Muscle layer of duodenum (tissue), 2 donors: ENCODE data around the gene SLC13A2.

Source experiments
- H3K27ac ChIP-seq: one replicate; pipeline ENCODE4 v1.7.0; 2013; ENCODE audit warnings: mild to moderate bottlenecking, low read length
- H3K27me3 ChIP-seq: one replicate; pipeline ENCODE4 v1.7.0; 2013; ENCODE audit warnings: low read depth, mild to moderate bottlenecking, control low read depth, low read length
- H3K36me3 ChIP-seq, 2 donors: one replicate each; pipeline ENCODE4 v1.7.0; 2013; ENCODE audit warnings: low read length in 2 of 2, control low read depth in 1 of 2, mild to moderate bottlenecking in 1 of 2; ENCODE audit not compliant: insufficient read depth in 2 of 2, control insufficient read depth in 1 of 2
- H3K4me1 ChIP-seq, 2 donors: one replicate each; pipeline ENCODE4 v1.7.0; 2013; ENCODE audit warnings: low read length in 2 of 2, mild to moderate bottlenecking in 2 of 2, control low read depth in 1 of 2, moderate library complexity in 1 of 2; ENCODE audit not compliant: insufficient read depth in 2 of 2, control insufficient read depth in 1 of 2
- H3K4me3 ChIP-seq, 2 donors: one replicate each; pipeline ENCODE4 v1.7.0; 2013; ENCODE audit warnings: low read length in 2 of 2, low read depth in 1 of 2, mild to moderate bottlenecking in 1 of 2
- H3K9me3 ChIP-seq, 2 donors: one replicate each; pipeline ENCODE4 v1.7.0; 2013; ENCODE audit warnings: low read length in 2 of 2, control low read depth in 1 of 2, mild to moderate bottlenecking in 1 of 2; ENCODE audit not compliant: control insufficient read depth in 1 of 2
- donor health status: healthy.

SLC13A2 gene

GRCh38 chr17:28507567-28508203 lies 34.2 kb downstream of the SLC13A2 start:
- H3K9me3 ChIP-seq = no peaks in the 10 kb centered on the region
- H3K36me3 ChIP-seq = no peaks in the 10 kb centered on the region
- H3K4me1 ChIP-seq = no peaks in the 10 kb centered on the region
- H3K4me3 ChIP-seq = no peak overlapping the region
- H3K27ac ChIP-seq = no peak overlapping the region
- peaks cover 22% of the 10 kb centered on the region for H3K27me3 ChIP-seq

- H3K36me3 ChIP-seq = no peaks in the 10 kb centered on the region
- no peaks in the 10 kb centered on the region for H3K4me1 ChIP-seq
- H3K9me3 ChIP-seq = no peaks in the 10 kb centered on the region
- H3K4me3 ChIP-seq = no peak overlapping the region
- H3K27ac ChIP-seq = no peak overlapping the region
- H3K27me3 ChIP-seq = peaks cover 22% of the 10 kb centered on the region
Measured at GRCh38 chr17:28508211-28508724, 34.8 kb downstream of the SLC13A2 start.

GRCh38 chr17:28509789-28510188 lies 36.3 kb downstream of the SLC13A2 start:
- Histone ChIP-seq H3K27me3 (peaks cover 22% of the 10 kb centered on the region), H3K4me1 (no peaks in the 10 kb centered on the region), H3K4me3 (no peak overlapping the region), H3K27ac (no peak overlapping the region), H3K9me3 (no peaks in the 10 kb centered on the region), H3K36me3 (no peaks in the 10 kb centered on the region)

- Histone ChIP-seq H3K27me3 (peaks cover 22% of the 10 kb centered on the region), H3K4me1 (no peaks in the 10 kb centered on the region), H3K9me3 (no peaks in the 10 kb centered on the region), H3K36me3 (no peaks in the 10 kb centered on the region), H3K27ac (no peak overlapping the region), H3K4me3 (no peak overlapping the region)
Measured at GRCh38 chr17:28511858-28512461, 38.5 kb downstream of the SLC13A2 start.

GRCh38 chr17:28513476-28513875 lies 40.0 kb downstream of the SLC13A2 start:
- no peaks in the 10 kb centered on the region for H3K9me3 ChIP-seq
- H3K27me3 ChIP-seq = peaks cover 19% of the 10 kb centered on the region
- H3K4me1 ChIP-seq = no peaks in the 10 kb centered on the region
- no peak overlapping the region for H3K27ac ChIP-seq
- H3K4me3 ChIP-seq = no peak overlapping the region
- H3K36me3 ChIP-seq = no peaks in the 10 kb centered on the region

- no peaks in the 10 kb centered on the region for H3K4me1 ChIP-seq
- peaks cover 11% of the 10 kb centered on the region for H3K27me3 ChIP-seq
- no peak overlapping the region for H3K27ac ChIP-seq
- no peak overlapping the region for H3K4me3 ChIP-seq
- H3K36me3 ChIP-seq = no peaks in the 10 kb centered on the region
- no peaks in the 10 kb centered on the region for H3K9me3 ChIP-seq
Measured at GRCh38 chr17:28514561-28515002, 41.1 kb downstream of the SLC13A2 start.

GRCh38 chr17:28515518-28515917 lies 42.1 kb downstream of the SLC13A2 start:
- Histone ChIP-seq H3K9me3 (no peaks in the 10 kb centered on the region), H3K4me1 (no peaks in the 10 kb centered on the region), H3K27me3 (peaks cover 9% of the 10 kb centered on the region)

GRCh38 chr17:28518132-28518531 lies 44.7 kb downstream of the SLC13A2 start:
- Histone ChIP-seq H3K4me3 (no peak overlapping the region), H3K27ac (no peak overlapping the region), H3K4me1 (no peaks in the 10 kb centered on the region), H3K36me3 (no peaks in the 10 kb centered on the region), H3K9me3 (no peaks in the 10 kb centered on the region), H3K27me3 (no peaks in the 10 kb centered on the region)

More at GRCh38 chr17:28515518-28515917, 42.1 kb downstream of the SLC13A2 start:
- H3K36me3 ChIP-seq = no peaks in the 10 kb centered on the region
- H3K4me3 ChIP-seq = no peak overlapping the region
- H3K27ac ChIP-seq = no peak overlapping the region

GRCh38 chr17:28518578-28518977 lies 45.1 kb downstream of the SLC13A2 start:
- Histone ChIP-seq H3K36me3 (no peaks in the 10 kb centered on the region), H3K4me3 (no peak overlapping the region), H3K27me3 (no peaks in the 10 kb centered on the region), H3K27ac (no peak overlapping the region), H3K4me1 (no peaks in the 10 kb centered on the region), H3K9me3 (no peaks in the 10 kb centered on the region)

GRCh38 chr17:28519236-28519635 lies 45.8 kb downstream of the SLC13A2 start:
- no peaks in the 10 kb centered on the region for H3K27me3 ChIP-seq
- H3K27ac ChIP-seq = no peak overlapping the region
- H3K9me3 ChIP-seq = no peaks in the 10 kb centered on the region
- no peaks in the 10 kb centered on the region for H3K36me3 ChIP-seq
- H3K4me1 ChIP-seq = no peaks in the 10 kb centered on the region
- H3K4me3 ChIP-seq = no peak overlapping the region

GRCh38 chr17:28520687-28521086 lies 47.2 kb downstream of the SLC13A2 start:
- no peak overlapping the region for H3K27ac ChIP-seq
- H3K27me3 ChIP-seq = no peaks in the 10 kb centered on the region
- H3K9me3 ChIP-seq = no peaks in the 10 kb centered on the region
- peaks cover 0 to 6% of the 10 kb centered on the region in 2 donors for H3K4me1 ChIP-seq
- no peaks in the 10 kb centered on the region for H3K36me3 ChIP-seq
- no peak overlapping the region for H3K4me3 ChIP-seq
